Measurements from ENCODE around the gene TUBG2.

TUBG2 gene

GRCh38 chr17:42677921-42678781, 19.1 kb downstream of the TUBG2 start:
- peak; percentile 41 for FAIRE-seq

- no peak for FAIRE-seq
Observed at GRCh38 chr17:42678951-42679491, 19.9 kb downstream of the TUBG2 start.

GRCh38 chr17:42679492-42680330, 20.6 kb downstream of the TUBG2 start:
- FAIRE-seq, result no peak

- FAIRE-seq, result no peak
Observed at GRCh38 chr17:42680331-42680808, 21.3 kb downstream of the TUBG2 start.

GRCh38 chr17:42681976-42682721, 23.1 kb downstream of the TUBG2 start, which contains the start of gene CNTNAP1:
Gene CNTNAP1 (plus strand): TSS chr17:42682531. CDS start chr17:42682830, 299 bp downstream.
- peak; percentile 87 for FAIRE-seq

GRCh38 chr17:42682722-42683403, 23.8 kb downstream of the TUBG2 start:
- FAIRE-seq, result no peak

- no peak for FAIRE-seq
Observed at GRCh38 chr17:42683407-42684034, 24.4 kb downstream of the TUBG2 start.

- no peak for FAIRE-seq
Observed at GRCh38 chr17:42684929-42685556, 26.0 kb downstream of the TUBG2 start.

GRCh38 chr17:42685831-42686230, 26.7 kb downstream of the TUBG2 start:
- no peak for FAIRE-seq

GRCh38 chr17:42686520-42687128, 27.5 kb downstream of the TUBG2 start:
- FAIRE-seq, result no peak

GRCh38 chr17:42687707-42688320, 28.7 kb downstream of the TUBG2 start:
- FAIRE-seq, result no peak

GRCh38 chr17:42690596-42690995, 31.5 kb downstream of the TUBG2 start:
- no peak for FAIRE-seq

- no peak for FAIRE-seq
Observed at GRCh38 chr17:42691021-42691545, 32.0 kb downstream of the TUBG2 start.

- FAIRE-seq, result no peak
Observed at GRCh38 chr17:42692489-42692888, 33.4 kb downstream of the TUBG2 start.

- no peak for FAIRE-seq
Observed at GRCh38 chr17:42694524-42694923, 35.4 kb downstream of the TUBG2 start.

- FAIRE-seq, result no peak
Observed at GRCh38 chr17:42695500-42695899, 36.4 kb downstream of the TUBG2 start.

GRCh38 chr17:42697108-42697811, 38.2 kb downstream of the TUBG2 start:
- no peak for FAIRE-seq

GRCh38 chr17:42698736-42699414, 39.8 kb downstream of the TUBG2 start:
- FAIRE-seq, result no peak

- no peak for FAIRE-seq
Observed at GRCh38 chr17:42699415-42699740, 40.3 kb downstream of the TUBG2 start.
